NCI-H226 (cell line): ENCODE data around the gene RCE1.
"Not testable (repeated sequence)": the region's sequence is repeated elsewhere in the genome, so short reads cannot be mapped to it uniquely, and the experiment has no call there.

ENCODE experiments used
- DNase-seq: peaks from one replicate; pipeline ENCODE4 v3.0.0-alpha.2; 2015

Gene RCE1

GRCh38 chr11:66842896-66843775 is at the start of gene RCE1:
TSS of gene RCE1 (plus strand) at chr11:66843441. CDS start at chr11:66843456, 15 bp downstream.
- peak; percentile 82 for DNase-seq

- not testable (repeated sequence) for DNase-seq
Observed at GRCh38 chr11:66799815-66800214, 43.4 kb upstream of the RCE1 start.

GRCh38 chr11:66800720-66801428 is 42.4 kb upstream of the RCE1 start:
- no peak for DNase-seq

- no peak for DNase-seq
Observed at GRCh38 chr11:66809592-66809991, 33.6 kb upstream of the RCE1 start.

- no peak for DNase-seq
Observed at GRCh38 chr11:66810576-66811185, 32.6 kb upstream of the RCE1 start.

- no peak for DNase-seq
Observed at GRCh38 chr11:66814678-66815077, 28.6 kb upstream of the RCE1 start.

GRCh38 chr11:66815646-66816045 is 27.6 kb upstream of the RCE1 start:
- DNase-seq, result no peak

GRCh38 chr11:66818231-66818955 is 24.8 kb upstream of the RCE1 start:
- DNase-seq, result no peak

- no peak for DNase-seq
Observed at GRCh38 chr11:66820381-66820780, 22.9 kb upstream of the RCE1 start.

GRCh38 chr11:66820901-66821300 is 22.3 kb upstream of the RCE1 start:
- DNase-seq, result no peak

- DNase-seq, result no peak
Observed at GRCh38 chr11:66823700-66824099, 19.5 kb upstream of the RCE1 start.

- DNase-seq, result not testable (repeated sequence)
Observed at GRCh38 chr11:66824573-66824972, 18.7 kb upstream of the RCE1 start.

- DNase-seq, result no peak
Observed at GRCh38 chr11:66834539-66834845, 8.7 kb upstream of the RCE1 start.

GRCh38 chr11:66834943-66835342 is 8.3 kb upstream of the RCE1 start:
- no peak for DNase-seq

- DNase-seq, result no peak
Observed at GRCh38 chr11:66835768-66836405, 7.4 kb upstream of the RCE1 start.

GRCh38 chr11:66840317-66841091 is 2.7 kb upstream of the RCE1 start:
- DNase-seq, result no peak

- no peak for DNase-seq
Observed at GRCh38 chr11:66841861-66842260, 1.4 kb upstream of the RCE1 start.

GRCh38 chr11:66842501-66842895 is 743 bp upstream of the RCE1 start:
- DNase-seq, result no peak

- DNase-seq, result no peak
Observed at GRCh38 chr11:66843776-66844495, 695 bp downstream of the RCE1 start.

GRCh38 chr11:66844496-66845142 is 1.4 kb downstream of the RCE1 start:
- no peak for DNase-seq
